Erythroblast (primary cell): ENCODE data around the gene SEH1L.

Experiments used
- GATA1 ChIP-seq: IDR thresholded peaks from 2 replicates; pipeline ENCODE4 v1.6.1; 2011; ENCODE audit warnings: low read depth, mild to moderate bottlenecking, control low read depth, low read length, moderate library complexity
- POLR2A ChIP-seq: IDR thresholded peaks from 2 replicates; pipeline ENCODE4 v1.6.1; 2011; ENCODE audit warnings: mild to moderate bottlenecking, low read length

DNA sequence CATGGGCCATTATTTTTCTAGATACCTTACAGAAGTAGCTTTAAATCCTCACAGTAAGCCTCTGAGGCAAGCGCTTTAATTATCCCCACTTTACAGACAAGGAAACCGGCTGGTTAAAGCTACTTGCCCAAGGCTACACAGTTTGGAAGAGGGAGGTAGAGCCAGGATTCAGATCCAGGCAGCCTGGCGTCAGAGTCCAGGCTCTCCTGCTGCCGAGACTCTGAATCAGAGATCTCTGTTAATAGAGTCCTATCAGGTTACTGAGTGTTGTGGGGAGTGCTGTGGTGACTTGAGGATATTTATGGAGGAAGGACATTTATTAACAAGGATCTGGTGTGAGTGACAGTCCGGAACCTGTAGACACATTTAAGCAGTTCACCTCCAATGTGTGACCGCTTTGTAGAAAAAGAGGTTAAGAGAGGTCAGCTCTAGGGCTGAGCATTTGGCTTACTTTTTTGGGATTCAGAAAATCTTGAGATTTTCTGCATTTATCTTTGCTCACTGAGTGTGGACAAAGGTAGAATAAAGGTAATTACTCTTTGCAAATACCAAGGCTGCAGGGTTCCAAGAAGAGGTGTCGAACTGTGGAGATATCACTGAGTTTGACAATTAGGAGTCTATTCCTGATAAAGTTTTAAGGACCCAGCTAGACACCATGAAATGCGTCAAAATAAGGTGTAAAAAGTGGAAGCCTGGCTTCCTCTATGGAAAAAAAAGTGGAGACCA lies 41.7 kb downstream of the SEH1L start:
- TF ChIP-seq POLR2A (no peak), GATA1 (no peak)
